Gastrocnemius medialis (tissue), 4 donors: ENCODE data around the gene UBR4. TPM values are rescaled to one million over a fixed set of nuclear protein-coding genes. Genes with fewer than 3 reads are reported as not detected.

Source experiments
- ATAC-seq, 2 donors: fragments of 150-250 bp; one replicate each; pipeline ENCODE4 v1.9.1; 2016
- DNase-seq, 2 donors: peaks; one replicate each; pipeline ENCODE4 v3.0.0-alpha.2; 2019
- H3K27ac ChIP-seq, 4 donors: fragments of 200-600 bp; sonication (generic); 1 replicate in 1 of 4; 2 replicates in 3 of 4; pipeline ENCODE4 v1.5.1; 2016 to 2018; ENCODE audit warnings: mild to moderate bottlenecking in 2 of 4, moderate library complexity in 1 of 4
- H3K27me3 ChIP-seq, 3 donors: fragments of 200-600 bp; sonication (generic) in 2 of 3; 1 replicate in 1 of 3; 2 replicates in 2 of 3; pipeline versions ENCODE4 v1.5.1 to v1.6.0; 2016 to 2019; ENCODE audit warnings: mild to moderate bottlenecking in 1 of 3, moderate library complexity in 1 of 3
- H3K36me3 ChIP-seq, 2 donors: fragments of 200-600 bp; sonication (generic) in 1 of 2; one replicate each; pipeline ENCODE4 v1.5.1; 2017 to 2018
- H3K4me1 ChIP-seq, 2 donors: fragments of 200-600 bp; sonication (generic) in 1 of 2; one replicate each; pipeline ENCODE4 v1.5.1; 2016 to 2017; ENCODE audit warnings: mild to moderate bottlenecking in 2 of 2
- H3K4me3 ChIP-seq, 4 donors: fragments of 200-600 bp; sonication (generic) in 3 of 4; 1 replicate in 1 of 4; 2 replicates in 3 of 4; pipeline ENCODE4 v1.5.1; 2016 to 2019; ENCODE audit warnings: mild to moderate bottlenecking in 2 of 4
- H3K9me3 ChIP-seq, 3 donors: fragments of 200-600 bp; sonication (generic) in 2 of 3; 1 replicate in 1 of 3; 2 replicates in 2 of 3; pipeline ENCODE4 v1.5.1; 2016 to 2019
- CTCF ChIP-seq, 5 experiments: fragments of 450-650 bp in 3 of 5; fragments of 200-600 bp in 2 of 5; sonication (generic) in 2 of 5; IDR thresholded peaks in 4 of 5; conservative IDR thresholded peaks in 1 of 5; 1 replicate in 4 of 5; 2 replicates in 1 of 5; pipeline ENCODE4 v1.5.1; 2016 to 2019; ENCODE audit warnings: antibody characterized with exemption in 5 of 5, mild to moderate bottlenecking in 3 of 5, moderate library complexity in 3 of 5
- POLR2A ChIP-seq, 2 donors: fragments of 450-650 bp; IDR thresholded peaks; one replicate each; pipeline ENCODE4 v1.6.1; 2017; ENCODE audit warnings: antibody characterized with exemption in 2 of 2, mild to moderate bottlenecking in 2 of 2, moderate library complexity in 2 of 2
- in situ Hi-C, 4 donors: fragments of 200-750 bp; cut with MboI; loops; one replicate each; pipeline versions ENCODE4 v1.15.0 to v1.8.0; 2017; ENCODE audit warnings: low sequenced_read_pairs in 4 of 4
- intact Hi-C: fragments of 100-400 bp; cut with DNase I; formaldehyde crosslinking; loops from one replicate; pipeline ENCODE4 v1.15.1; 2023; ENCODE audit warnings: low total_unique reads
- total RNA-seq, 4 donors: library from RNA; depleted of rRNA; stranded (reverse); fragments of >200 nt; gene quantifications; one replicate each; pipeline versions ENCODE4 v1.1.0 to v1.2.3, GENCODE V29; 2016

The UBR4 gene
- total RNA-seq, 4 donors from 2014 or later, result 156 to 293 (median 197) TPM

GRCh38 chr1:19036813-19037605 is 173.1 kb downstream of the UBR4 start:
- TF ChIP-seq CTCF (IDR thresholded peaks at IDR 0.05 in 4 of 5, conservative IDR thresholded peaks at IDR 0.05 in 1 of 5), result no peak
- TF ChIP-seq POLR2A (IDR thresholded peaks at IDR 0.05), result no peak
- intact Hi-C loops, result no loop called here
- Histone ChIP-seq H3K27me3 (peaks cover 3 to 7% (median 4%) of the 10 kb centered on the region in 3 donors), H3K4me3 (no peak overlapping the region), H3K4me1 (peaks cover 0 to 5% of the 10 kb centered on the region in 2 donors), H3K9me3 (no peaks in the 10 kb centered on the region), H3K36me3 (no peaks in the 10 kb centered on the region), H3K27ac (no peak overlapping the region)
- in situ Hi-C loops, result no loop called here
- ATAC-seq (no peak), DNase-seq (no peak)

DNA sequence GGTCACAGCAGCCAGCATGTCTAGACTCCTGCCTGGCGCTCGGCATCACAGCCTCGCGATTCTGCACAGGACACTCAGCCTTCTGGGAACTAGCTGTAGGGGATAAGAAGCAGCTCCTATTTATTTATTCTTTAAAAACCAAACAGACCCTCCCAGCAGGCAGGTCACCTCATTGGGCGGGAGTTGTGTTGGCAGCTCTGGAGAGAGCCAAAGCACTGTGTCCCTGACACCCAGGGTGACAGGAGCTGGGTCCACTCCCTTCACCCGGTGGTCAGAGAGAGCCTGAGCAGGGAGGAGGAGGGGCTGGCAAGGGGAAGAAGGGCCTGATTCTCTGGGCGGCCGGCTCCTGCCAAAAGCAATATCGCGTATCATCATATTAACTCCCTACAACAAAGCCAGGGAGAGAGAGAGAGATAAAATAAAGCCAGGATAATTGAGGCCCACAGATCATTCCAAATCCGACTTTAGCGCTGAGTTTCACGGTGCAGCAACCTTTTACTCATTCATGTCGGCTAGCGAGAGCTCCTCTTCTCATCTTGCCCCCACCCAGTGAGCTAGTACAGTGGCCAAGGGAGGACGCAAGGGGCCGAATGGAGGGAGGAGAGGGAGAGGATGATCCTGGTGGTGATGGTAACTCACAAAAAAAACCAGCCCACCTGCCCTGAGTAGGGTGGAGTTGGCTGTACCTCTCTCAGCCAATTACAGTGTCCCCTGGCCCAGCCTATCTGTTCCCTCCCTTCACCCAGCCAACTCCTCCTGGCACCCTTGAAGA is 173.8 kb downstream of the UBR4 start:
- peaks cover 0 to 7% (median 3%) of the 10 kb centered on the region in 3 donors for H3K27me3 ChIP-seq
- intact Hi-C loops, result no loop called here
- DNase-seq (no peak), ATAC-seq (no peak)
- H3K27ac ChIP-seq, result no peak overlapping the region
- no peaks in the 10 kb centered on the region for H3K36me3 ChIP-seq
- H3K4me1 ChIP-seq, result peaks cover 0 to 5% of the 10 kb centered on the region in 2 donors
- in situ Hi-C loops, result no loop called here
- H3K9me3 ChIP-seq, result no peaks in the 10 kb centered on the region
- TF ChIP-seq POLR2A (IDR thresholded peaks at IDR 0.05), result no peak
- no peak for TF ChIP-seq CTCF (IDR thresholded peaks at IDR 0.05 in 4 of 5, conservative IDR thresholded peaks at IDR 0.05 in 1 of 5)
- H3K4me3 ChIP-seq, result no peak overlapping the region

- in situ Hi-C loops, result no loop called here
- H3K27me3 ChIP-seq, result peaks cover 0 to 7% (median 3%) of the 10 kb centered on the region in 3 donors
- TF ChIP-seq POLR2A (IDR thresholded peaks at IDR 0.05), result no peak
- no peak for TF ChIP-seq CTCF (IDR thresholded peaks at IDR 0.05 in 4 of 5, conservative IDR thresholded peaks at IDR 0.05 in 1 of 5)
Observed at GRCh38 chr1:19035377-19036040, 174.6 kb downstream of the UBR4 start.

DNA sequence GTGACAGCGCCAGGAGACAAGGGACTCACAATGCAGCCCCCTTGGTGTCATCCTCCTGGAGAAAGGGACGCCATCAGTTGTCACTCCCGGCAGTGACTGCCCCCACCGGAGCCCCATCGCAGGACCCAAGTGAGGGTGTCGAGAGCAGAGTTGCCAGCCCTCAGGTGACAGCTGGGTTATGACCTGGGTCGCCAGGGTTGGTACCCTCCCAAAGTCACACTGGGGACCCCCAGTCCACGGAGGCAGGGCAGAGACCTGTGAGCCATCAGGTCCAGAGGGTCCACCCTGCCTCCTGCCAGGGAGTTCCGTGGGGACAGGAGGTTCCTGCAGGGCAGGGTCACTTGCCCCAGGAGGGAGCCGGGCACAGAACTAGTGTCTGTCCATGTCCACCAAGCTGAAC is 175.3 kb downstream of the UBR4 start:
- no peaks in the 10 kb centered on the region for H3K36me3 ChIP-seq
- in situ Hi-C loops, result no loop called here
- TF ChIP-seq POLR2A (IDR thresholded peaks at IDR 0.05) (no peak), CTCF (IDR thresholded peaks at IDR 0.05 in 4 of 5, conservative IDR thresholded peaks at IDR 0.05 in 1 of 5) (no peak)
- intact Hi-C loops, result no loop called here
- no peak for DNase-seq
- no peaks in the 10 kb centered on the region for H3K9me3 ChIP-seq
- H3K27me3 ChIP-seq, result peaks cover 0 to 7% (median 6%) of the 10 kb centered on the region in 3 donors
- ATAC-seq, result no peak
- H3K4me3 ChIP-seq, result no peak overlapping the region
- no peak overlapping the region for H3K27ac ChIP-seq
- H3K4me1 ChIP-seq, result peaks cover 0 to 5% of the 10 kb centered on the region in 2 donors

More at GRCh38 chr1:19035377-19036040, 174.6 kb downstream of the UBR4 start:
- no peaks in the 10 kb centered on the region for H3K36me3 ChIP-seq
- H3K27ac ChIP-seq, result no peak overlapping the region
- intact Hi-C loops, result no loop called here
- no peaks in the 10 kb centered on the region for H3K9me3 ChIP-seq
- ATAC-seq (no peak), DNase-seq (no peak)
- no peak overlapping the region for H3K4me3 ChIP-seq
- peaks cover 0 to 5% of the 10 kb centered on the region in 2 donors for H3K4me1 ChIP-seq
